ENCODE measurements around the gene CCR4. TPM values are rescaled to one million over a fixed set of nuclear protein-coding genes. Genes with fewer than 3 reads are reported as not detected.

Gene CCR4
- total RNA-seq, 3 donors from 2014 or later = 0.14 to 1.3 TPM; not detected in 1

DNA sequence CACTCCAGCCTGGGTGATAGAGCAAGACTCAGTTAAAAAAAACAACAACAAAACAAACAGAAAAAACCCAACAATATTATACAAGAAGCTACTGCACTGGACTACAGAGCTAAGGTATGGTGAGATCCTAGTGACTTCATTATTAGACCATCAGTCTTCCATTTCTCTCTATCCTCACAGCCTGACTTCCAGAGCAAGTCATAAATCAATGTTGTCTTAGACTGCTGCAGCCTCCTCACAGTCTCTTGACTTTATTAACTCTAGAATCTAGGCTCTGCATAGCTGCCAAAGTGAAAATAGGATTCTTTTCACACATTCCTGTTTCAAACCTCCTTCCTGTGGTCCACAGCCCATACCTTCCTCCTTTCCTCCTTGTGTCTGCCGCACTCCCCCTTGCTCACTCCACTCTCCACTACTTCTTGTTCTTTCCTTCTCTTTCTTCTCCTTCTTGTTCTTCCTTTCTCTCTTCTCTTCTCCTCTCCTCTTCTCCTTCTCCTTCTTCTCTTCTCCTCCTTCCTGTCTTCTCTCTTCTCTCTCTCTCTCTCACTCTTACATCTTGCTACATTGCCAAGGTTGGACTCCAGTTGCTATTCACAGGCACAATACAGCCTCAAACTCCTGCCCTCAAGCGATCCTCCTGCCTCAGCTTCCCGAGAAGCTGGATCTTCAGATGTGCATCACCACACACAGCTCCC is 49.4 kb downstream of the CCR4 start:
- TF ChIP-seq, protein P1, sequence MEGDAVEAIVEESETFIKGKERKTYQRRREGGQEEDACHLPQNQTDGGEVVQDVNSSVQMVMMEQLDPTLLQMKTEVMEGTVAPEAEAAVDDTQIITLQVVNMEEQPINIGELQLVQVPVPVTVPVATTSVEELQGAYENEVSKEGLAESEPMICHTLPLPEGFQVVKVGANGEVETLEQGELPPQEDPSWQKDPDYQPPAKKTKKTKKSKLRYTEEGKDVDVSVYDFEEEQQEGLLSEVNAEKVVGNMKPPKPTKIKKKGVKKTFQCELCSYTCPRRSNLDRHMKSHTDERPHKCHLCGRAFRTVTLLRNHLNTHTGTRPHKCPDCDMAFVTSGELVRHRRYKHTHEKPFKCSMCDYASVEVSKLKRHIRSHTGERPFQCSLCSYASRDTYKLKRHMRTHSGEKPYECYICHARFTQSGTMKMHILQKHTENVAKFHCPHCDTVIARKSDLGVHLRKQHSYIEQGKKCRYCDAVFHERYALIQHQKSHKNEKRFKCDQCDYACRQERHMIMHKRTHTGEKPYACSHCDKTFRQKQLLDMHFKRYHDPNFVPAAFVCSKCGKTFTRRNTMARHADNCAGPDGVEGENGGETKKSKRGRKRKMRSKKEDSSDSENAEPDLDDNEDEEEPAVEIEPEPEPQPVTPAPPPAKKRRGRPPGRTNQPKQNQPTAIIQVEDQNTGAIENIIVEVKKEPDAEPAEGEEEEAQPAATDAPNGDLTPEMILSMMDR (IDR thresholded peaks at IDR 0.05) = no peak
- peaks cover 2% of the 10 kb centered on the region for H3K4me1 ChIP-seq (ENCODE audit: low read depth)
- no peak for DNase-seq
- intact Hi-C loops (cut with DNase I, micrococcal nuclease) = no loop called here
- no peak for ATAC-seq
- H3K4me3 ChIP-seq = no peak overlapping the region
- no peaks in the 10 kb centered on the region for H3K9me3 ChIP-seq
- H3K36me3 ChIP-seq (ENCODE audit: low read depth) = no peaks in the 10 kb centered on the region

DNA sequence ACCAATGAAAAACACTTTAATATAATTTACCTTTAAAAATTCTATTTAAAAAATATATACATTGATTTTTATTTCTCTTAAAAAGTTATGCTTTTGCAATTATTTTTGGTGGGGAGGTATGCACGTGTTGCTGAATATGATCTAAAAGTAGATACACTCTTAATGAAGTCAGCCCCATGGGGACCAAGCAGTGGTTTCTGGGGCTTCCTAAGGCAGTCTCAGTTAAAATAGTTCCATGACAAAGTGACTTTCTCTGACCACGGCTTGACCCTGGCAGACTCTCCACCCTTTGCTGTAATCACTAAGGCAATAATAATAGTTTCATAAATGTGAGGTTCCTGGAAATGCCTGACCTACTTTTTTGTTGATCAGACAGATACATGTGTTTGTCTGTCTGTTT is 50.4 kb downstream of the CCR4 start:
- H3K4me1 ChIP-seq (ENCODE audit: low read depth) = peaks cover 2% of the 10 kb centered on the region
- ATAC-seq (no peak), DNase-seq (no peak)
- intact Hi-C loops (cut with DNase I, micrococcal nuclease) = no loop called here
- H3K4me3 ChIP-seq = no peak overlapping the region
- H3K9me3 ChIP-seq = no peaks in the 10 kb centered on the region
- TF ChIP-seq, protein P1 (IDR thresholded peaks at IDR 0.05) = no peak
- no peaks in the 10 kb centered on the region for H3K36me3 ChIP-seq (ENCODE audit: low read depth)

DNA sequence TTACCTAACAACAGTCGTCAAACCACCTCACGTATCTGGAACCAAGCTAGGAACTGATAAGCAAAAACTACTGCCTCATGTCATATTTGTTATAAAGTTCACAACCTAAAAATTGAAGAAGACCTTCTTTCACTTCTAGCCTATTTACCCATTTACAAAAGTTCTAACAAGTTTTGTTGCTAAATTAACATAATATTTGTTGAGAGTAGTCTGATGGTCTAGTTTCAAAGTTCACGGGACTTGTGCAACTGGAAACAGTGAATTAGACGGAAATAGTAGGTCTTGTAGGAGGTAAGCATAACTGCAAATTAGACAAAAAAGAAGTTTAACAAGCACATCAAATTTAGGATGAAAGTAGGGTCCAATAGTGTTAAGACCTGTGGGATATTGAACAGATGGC is 51.9 kb downstream of the CCR4 start:
- Histone ChIP-seq H3K9me3 (no peaks in the 10 kb centered on the region), H3K4me3 (no peak overlapping the region), H3K36me3 (ENCODE audit: low read depth) (no peaks in the 10 kb centered on the region), H3K4me1 (ENCODE audit: low read depth) (peaks cover 2% of the 10 kb centered on the region)
- TF ChIP-seq, protein P1 (IDR thresholded peaks at IDR 0.05) = no peak
- no peak for ATAC-seq
- no peak for DNase-seq
- intact Hi-C loops (cut with DNase I, micrococcal nuclease) = no loop called here

DNA sequence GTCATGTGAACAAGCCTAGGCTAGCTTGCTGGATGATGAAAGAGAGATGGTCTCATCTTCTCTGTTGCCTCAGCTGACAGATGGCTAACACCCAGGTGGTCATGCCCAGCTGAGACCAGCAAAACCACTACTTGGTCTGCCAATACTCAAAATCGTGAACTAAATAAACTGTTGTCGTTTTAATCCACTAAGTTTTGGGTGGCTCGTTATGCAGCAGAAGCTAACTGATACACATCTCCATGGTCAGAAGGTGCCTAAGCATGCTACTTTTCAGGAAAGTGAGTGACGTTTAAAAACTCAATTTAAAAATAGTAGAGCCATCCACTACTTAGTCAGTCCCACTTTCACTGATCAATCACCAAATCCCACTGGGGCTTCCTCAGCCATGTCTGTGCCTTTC is 52.8 kb downstream of the CCR4 start:
- intact Hi-C loops (cut with DNase I, micrococcal nuclease) = no loop called here
- TF ChIP-seq, protein P1 (IDR thresholded peaks at IDR 0.05) = no peak
- H3K4me1 ChIP-seq (ENCODE audit: low read depth) = peaks cover 2% of the 10 kb centered on the region
- ATAC-seq (no peak), DNase-seq (no peak)
- no peaks in the 10 kb centered on the region for H3K9me3 ChIP-seq
- H3K36me3 ChIP-seq (ENCODE audit: low read depth) = no peaks in the 10 kb centered on the region
- no peak overlapping the region for H3K4me3 ChIP-seq

DNA sequence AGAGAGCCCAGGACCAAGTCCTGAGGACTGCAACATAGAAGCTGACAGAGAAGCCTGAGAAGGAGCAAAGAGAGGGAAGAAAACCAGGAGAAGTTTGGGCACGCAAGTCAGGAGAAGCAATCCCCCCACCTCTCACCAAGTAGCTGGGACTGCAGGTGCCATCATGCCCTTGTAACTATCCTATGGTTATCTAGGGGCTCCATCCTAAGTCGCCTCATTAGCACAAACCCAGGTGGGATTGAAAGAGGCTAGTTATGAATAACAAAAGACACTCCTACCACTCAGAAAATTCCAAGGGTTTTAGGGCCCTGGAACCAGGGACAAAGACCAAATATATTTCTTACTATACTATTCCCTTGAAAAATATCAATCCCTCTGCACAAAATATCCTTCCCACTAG is 53.5 kb downstream of the CCR4 start:
- Histone ChIP-seq H3K4me3 (no peak overlapping the region), H3K4me1 (ENCODE audit: low read depth) (peaks cover 2% of the 10 kb centered on the region), H3K36me3 (ENCODE audit: low read depth) (no peaks in the 10 kb centered on the region), H3K9me3 (no peaks in the 10 kb centered on the region)
- intact Hi-C loops (cut with DNase I, micrococcal nuclease) = no loop called here
- ATAC-seq (no peak), DNase-seq (no peak)
- TF ChIP-seq, protein P1 (IDR thresholded peaks at IDR 0.05) = no peak

Other genes with a start within 250 kb of the CCR4 start
- gene TRIM71, start 133.6 kb upstream of the CCR4 start, total RNA-seq = not detected
- gene GLB1, start 145.5 kb downstream of the CCR4 start, total RNA-seq = 10 to 100 TPM; 60.9 to 96.7 (median 84.9) TPM
- gene TMPPE, start 145.5 kb downstream of the CCR4 start, total RNA-seq = 10 to 100 TPM; 10.4 to 17.2 (median 16.3) TPM
- gene CRTAP, start 162.4 kb downstream of the CCR4 start, total RNA-seq = 100 to 1,000 TPM in 1 of 3 donors, 10 to 100 TPM in 2; 55.0 to 269 (median 83.3) TPM

All from mucosa of descending colon (tissue), 3 donors.